Stimulated activated CD4-positive, alpha-beta T cell treated with anti-CD3 and anti-CD28 coated beads, Interleukin-4, amount 100 ng/mL, for 4 hours (primary cell): ENCODE results near the gene PTPRF.
"Not testable (repeated sequence)": the region's sequence is repeated elsewhere in the genome, so short reads cannot be mapped to it uniquely, and the experiment has no call there.

Experiments used
- DNase-seq, 2 experiments: peaks; one replicate each; pipeline ENCODE4 v3.0.0-alpha.2; 2020

The PTPRF gene

GRCh38 chr1:43538969-43539368, 8.3 kb downstream of the PTPRF start:
- DNase-seq: no peak

GRCh38 chr1:43539726-43540434, 9.2 kb downstream of the PTPRF start:
- no peak for DNase-seq

DNA sequence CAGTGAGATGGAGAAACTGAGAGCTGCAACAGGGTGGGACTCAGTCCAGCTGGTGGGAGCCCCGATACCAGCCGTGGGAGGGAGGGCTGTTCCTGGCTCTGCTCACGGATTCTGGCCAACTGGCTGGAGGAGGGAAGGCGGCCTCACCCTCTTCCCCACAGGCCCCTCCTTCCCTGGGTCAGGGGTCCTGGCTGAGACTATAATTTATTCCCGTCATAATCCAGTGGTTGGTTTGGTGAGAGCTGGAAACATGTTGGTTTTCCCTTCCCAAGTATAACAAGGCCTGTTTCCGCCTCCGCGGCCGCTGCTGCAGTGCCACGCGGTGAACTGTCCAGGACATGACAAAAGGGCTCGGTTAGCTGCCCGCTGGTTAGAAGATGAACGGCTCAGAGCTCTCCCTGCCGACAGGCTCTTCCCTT, 10.0 kb downstream of the PTPRF start:
- no peak for DNase-seq

DNA sequence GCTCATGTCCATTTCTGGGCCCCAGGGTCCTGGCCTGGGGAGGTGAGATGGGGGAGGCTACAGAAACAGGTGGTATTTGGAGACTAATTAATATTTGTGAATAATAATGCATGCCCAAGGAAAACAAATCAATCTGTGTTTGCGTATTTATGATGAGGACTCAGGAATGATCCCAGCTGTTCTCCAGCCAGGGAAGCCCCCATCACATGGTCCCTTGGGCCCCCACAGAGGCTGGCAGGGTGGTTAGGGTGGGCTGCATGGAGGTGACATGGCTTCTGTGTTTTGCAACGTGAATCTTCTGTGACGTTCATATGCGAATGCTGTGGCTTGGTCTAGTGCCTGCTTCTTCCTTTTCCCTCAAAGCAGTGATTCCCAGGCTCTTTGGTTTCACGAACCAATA, 10.5 kb downstream of the PTPRF start:
- DNase-seq: no peak

- DNase-seq: no peak
These were observed 11.2 kb downstream of the PTPRF start for GRCh38 chr1:43541721-43542401.

GRCh38 chr1:43542527-43543458, 12.1 kb downstream of the PTPRF start:
- DNase-seq: no peak

DNA sequence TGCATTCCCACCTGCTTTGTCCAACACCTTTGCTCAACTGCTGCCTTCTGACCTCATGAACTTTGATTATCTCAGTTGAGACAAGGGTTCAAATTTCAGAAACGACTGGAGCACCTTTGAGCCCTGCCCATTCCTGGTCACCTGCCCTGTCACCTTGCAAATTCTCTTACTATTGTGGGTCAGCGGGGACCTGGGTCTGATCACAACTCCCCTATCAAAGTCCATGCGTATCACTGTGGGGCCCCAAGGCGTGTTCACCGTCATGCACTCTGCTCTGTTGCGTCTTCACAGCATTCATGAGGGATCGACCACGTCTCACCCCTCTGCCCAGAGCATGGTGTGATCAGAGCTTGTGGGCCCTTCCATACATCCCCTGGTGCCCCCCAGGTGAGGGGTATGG, 12.9 kb downstream of the PTPRF start:
- DNase-seq: no peak

GRCh38 chr1:43545339-43545694, 14.6 kb downstream of the PTPRF start:
- no peak for DNase-seq

- no peak for DNase-seq
These were observed 15.2 kb downstream of the PTPRF start for GRCh38 chr1:43545695-43546387.

- no peak for DNase-seq
These were observed 15.9 kb downstream of the PTPRF start for GRCh38 chr1:43546388-43547100.

DNA sequence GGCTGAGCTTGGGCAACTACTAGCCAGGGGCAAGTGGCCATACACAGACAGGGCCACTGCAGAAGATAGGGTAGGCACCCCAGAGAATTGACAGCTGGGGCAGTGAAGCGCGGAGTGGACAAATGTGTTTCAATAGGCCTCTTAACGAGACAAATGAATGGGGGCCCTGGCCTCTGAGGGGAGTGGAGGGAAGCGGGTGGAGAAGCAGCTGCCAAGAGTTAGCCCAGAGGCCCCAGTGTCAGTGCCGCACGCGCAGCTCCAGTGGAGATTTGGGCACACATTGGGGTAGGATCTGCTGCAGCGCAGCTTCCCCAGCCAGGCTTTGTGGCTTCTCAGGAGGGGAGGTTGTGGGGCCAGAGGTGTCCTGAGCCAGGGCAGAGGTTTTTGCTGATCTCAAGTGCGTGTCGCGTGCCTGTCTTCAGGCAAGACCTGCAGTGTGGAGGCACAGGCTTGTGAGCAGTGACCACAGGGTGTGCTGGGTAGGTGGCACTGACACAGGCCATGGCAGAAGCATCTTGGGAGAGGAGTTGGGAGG, 16.9 kb downstream of the PTPRF start:
- no peak for DNase-seq

DNA sequence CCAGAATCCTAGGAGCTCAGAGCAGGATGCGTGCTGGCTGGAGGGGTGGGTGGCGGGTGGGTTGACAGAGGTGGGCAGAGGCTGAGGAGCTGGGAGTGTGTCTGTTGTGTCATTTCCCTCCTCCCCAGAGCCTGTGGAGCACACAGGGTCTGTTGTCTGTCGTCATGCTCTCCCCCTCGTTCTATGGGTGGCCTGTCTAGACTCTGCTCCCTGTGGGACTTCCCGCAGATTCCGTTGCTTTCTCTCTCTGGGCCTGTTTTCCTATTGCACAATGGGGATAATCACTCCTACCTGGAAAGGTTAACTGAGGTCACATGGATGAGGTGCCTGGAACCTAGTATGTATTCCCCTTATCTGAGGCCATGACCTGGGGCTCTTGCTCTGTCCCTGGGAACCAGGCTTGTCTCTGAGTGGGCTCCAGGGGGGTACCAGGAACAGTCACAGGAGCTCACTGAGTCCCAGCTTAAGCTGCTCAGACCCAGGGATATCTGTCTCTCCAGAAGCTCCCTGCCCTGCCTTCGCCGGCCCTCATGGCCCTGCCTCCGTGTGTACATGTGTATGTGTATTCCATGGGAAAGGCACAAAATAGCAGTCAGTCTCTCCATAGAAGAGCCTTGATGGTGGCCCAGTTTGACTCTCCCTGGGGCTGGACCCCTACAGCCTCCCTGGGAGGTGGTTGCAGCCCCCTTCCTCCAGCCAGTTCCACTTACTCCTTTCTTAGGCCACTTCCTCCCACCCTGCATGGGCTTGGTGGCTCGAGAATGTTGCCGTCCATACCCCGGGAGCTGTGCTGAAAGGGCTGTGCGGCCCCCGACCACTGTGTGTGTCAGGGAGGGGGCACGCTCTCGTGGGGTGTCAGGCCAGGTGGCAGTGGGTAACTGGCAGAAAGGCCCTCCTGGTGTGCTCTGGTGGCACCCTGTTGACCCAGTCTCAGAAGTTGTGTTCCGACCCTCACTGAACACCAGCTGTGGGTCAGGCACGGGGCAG, 17.9 kb downstream of the PTPRF start:
- DNase-seq: no peak

- DNase-seq: not testable (repeated sequence)
These were observed 18.7 kb downstream of the PTPRF start for GRCh38 chr1:43549394-43549793.

GRCh38 chr1:43549921-43550597, 19.4 kb downstream of the PTPRF start:
- peak in 1 of 2 experiments; percentile 14 for DNase-seq

DNA sequence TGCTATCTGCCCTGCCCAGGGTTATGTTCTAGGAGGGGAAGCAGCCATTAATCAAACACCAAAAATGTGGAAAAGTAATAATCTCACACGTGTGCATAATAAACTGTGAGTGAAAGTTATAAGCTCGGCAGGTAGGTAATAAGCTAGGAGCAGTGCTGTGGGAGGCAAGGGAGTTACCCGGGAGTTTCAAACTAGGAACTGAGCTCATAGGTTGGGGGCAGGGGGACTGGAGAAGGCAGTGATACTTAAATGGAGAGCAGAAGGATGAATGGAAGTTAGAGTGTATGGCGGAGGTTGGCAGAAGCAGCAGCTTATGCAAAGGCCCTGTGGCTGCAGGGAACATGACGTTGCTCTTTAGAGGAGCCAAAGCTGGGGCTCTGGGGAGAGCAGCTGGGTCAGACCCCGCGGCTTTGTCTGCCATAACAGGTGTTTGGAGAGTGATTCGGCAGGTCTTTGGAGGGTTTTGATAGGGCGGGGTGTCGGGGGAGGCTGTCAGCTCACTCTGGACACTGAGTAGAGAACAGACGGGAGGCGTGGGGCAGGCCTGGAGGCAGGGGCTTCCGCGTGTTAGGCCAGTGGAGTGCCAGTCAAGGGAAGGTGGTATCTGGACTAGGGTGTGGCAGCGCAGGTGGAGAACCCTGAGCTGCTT, 20.0 kb downstream of the PTPRF start:
- DNase-seq: no peak

GRCh38 chr1:43551396-43551888, 20.8 kb downstream of the PTPRF start:
- no peak for DNase-seq

DNA sequence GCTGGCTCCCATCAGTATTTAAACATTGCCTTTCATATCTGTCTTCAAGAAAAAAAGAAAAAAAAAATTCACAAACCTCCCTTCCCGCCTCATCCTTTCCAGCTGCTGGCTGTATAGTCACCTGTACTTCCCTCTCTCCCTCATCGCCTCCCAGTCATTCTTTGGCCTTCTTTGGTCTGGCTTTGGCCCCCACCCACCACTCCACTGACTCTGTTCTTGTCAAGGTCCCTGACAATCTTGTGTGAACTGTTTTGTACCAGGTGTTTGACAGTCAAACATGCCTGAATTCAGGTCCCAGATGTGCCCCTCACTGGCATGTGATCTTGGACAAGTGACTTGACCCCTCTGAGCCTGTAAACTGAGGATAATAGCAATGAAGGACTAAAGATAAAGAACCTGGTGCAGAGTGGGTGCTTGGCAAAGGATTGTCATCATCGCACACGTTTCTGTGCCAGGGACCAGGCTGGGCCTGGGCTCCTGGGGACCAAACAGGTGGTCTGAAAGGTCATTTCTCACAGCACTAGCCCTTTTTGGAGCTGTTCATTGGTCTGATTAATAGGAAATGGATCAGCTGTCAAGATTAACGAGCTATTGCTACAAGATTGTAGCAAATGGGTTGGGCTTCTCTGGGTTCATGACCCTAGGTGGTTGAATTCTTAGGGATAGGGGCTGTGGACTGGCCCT, 21.5 kb downstream of the PTPRF start:
- no peak for DNase-seq

- no peak for DNase-seq
These were observed 22.1 kb downstream of the PTPRF start for GRCh38 chr1:43552813-43553212.
